Right lobe of liver (tissue), 4 donors: ENCODE results near the gene EFNA4.

ENCODE experiments used
- CTCF ChIP-seq, 4 donors: fragments of 200-600 bp in 3 of 4; fragments of 450-650 bp in 1 of 4; IDR thresholded peaks; one replicate each; pipeline versions ENCODE4 v1.5.1 to v1.8.0; 2016 to 2022; ENCODE audit warnings: antibody characterized with exemption in 4 of 4, mild to moderate bottlenecking in 2 of 4
- POLR2A ChIP-seq: fragments of 450-650 bp; IDR thresholded peaks from one replicate; pipeline ENCODE4 v1.6.1; 2017; ENCODE audit warnings: antibody characterized with exemption, mild to moderate bottlenecking
- donor health status: DM: no; HTN: no; CAD: no.
- donor health status: DM: no; HTN: no; CAD: no.
- donor health status: DM: no; HTN: yes; CAD: no.

GRCh38 chr1:155037851-155038441, 25.6 kb upstream of the EFNA4 start:
- TF ChIP-seq CTCF (IDR thresholded peaks at IDR 0.05), result no peak
- TF ChIP-seq POLR2A, result no peak
